GM19397 (cell line): Measurements from ENCODE around the gene PRDM5.

ENCODE experiments used
- ATAC-seq: cut with Tn5 transposase; IDR thresholded peaks from one replicate; pipeline ENCODE4 v1.9.1; 2021; ENCODE audit warnings: mild to moderate bottlenecking, moderate library complexity; ENCODE audit not compliant: unreplicated experiment

Gene PRDM5

GRCh38 chr4:120922381-120923206 is at the start of gene PRDM5:
TSS of gene PRDM5 (minus strand) at chr4:120922726. CDS start at chr4:120922608, 118 bp downstream.
- ATAC-seq, result no peak

- no peak for ATAC-seq
Observed at GRCh38 chr4:120971884-120972283, 49.4 kb upstream of the PRDM5 start.

- ATAC-seq, result no peak
Observed at GRCh38 chr4:120965938-120966337, 43.4 kb upstream of the PRDM5 start.

- ATAC-seq, result no peak
Observed at GRCh38 chr4:120964596-120964995, 42.1 kb upstream of the PRDM5 start.

GRCh38 chr4:120963449-120963848 is 40.9 kb upstream of the PRDM5 start:
- no peak for ATAC-seq

GRCh38 chr4:120960656-120961267 is 38.2 kb upstream of the PRDM5 start:
- no peak for ATAC-seq

- ATAC-seq, result no peak
Observed at GRCh38 chr4:120948382-120948781, 25.9 kb upstream of the PRDM5 start.

- no peak for ATAC-seq
Observed at GRCh38 chr4:120942776-120943175, 20.2 kb upstream of the PRDM5 start.

GRCh38 chr4:120940547-120940946 is 18.0 kb upstream of the PRDM5 start:
- no peak for ATAC-seq

GRCh38 chr4:120939693-120940092 is 17.2 kb upstream of the PRDM5 start:
- ATAC-seq, result no peak

- ATAC-seq, result no peak
Observed at GRCh38 chr4:120929847-120930246, 7.3 kb upstream of the PRDM5 start.

GRCh38 chr4:120927801-120928409 is 5.4 kb upstream of the PRDM5 start:
- no peak for ATAC-seq

GRCh38 chr4:120926358-120927025 is 4.0 kb upstream of the PRDM5 start:
- no peak for ATAC-seq

- ATAC-seq, result no peak
Observed at GRCh38 chr4:120924931-120925330, 2.4 kb upstream of the PRDM5 start.

GRCh38 chr4:120923207-120923522 is 639 bp upstream of the PRDM5 start:
- no peak for ATAC-seq

- no peak for ATAC-seq
Observed at GRCh38 chr4:120921456-120922380, 808 bp downstream of the PRDM5 start.

GRCh38 chr4:120920666-120921065 is 1.9 kb downstream of the PRDM5 start:
- no peak for ATAC-seq

- no peak for ATAC-seq
Observed at GRCh38 chr4:120919358-120919757, 3.2 kb downstream of the PRDM5 start.

- ATAC-seq, result no peak
Observed at GRCh38 chr4:120918788-120919187, 3.7 kb downstream of the PRDM5 start.

GRCh38 chr4:120918092-120918491 is 4.4 kb downstream of the PRDM5 start:
- no peak for ATAC-seq

- ATAC-seq, result no peak
Observed at GRCh38 chr4:120916937-120917336, 5.6 kb downstream of the PRDM5 start.
